ENCODE measurements around the gene OR5D18.

GRCh38 chr11:55826919-55827318 is 7.5 kb downstream of the OR5D18 start, which contains the start of gene OR5L2:
- TF ChIP-seq MAX (IDR thresholded peaks at IDR 0.05; ENCODE audit: low read depth, low read length) (no peak), CTCF (IDR thresholded peaks at IDR 0.05; ENCODE audit: low read depth, low read length) (no peak), POLR2A (IDR thresholded peaks at IDR 0.05; ENCODE audit: extremely low read depth, insufficient read length) (no peak)

Measured in NB4 (cell line).